HG03064 (cell line): ENCODE measurements around the gene ANXA3.
"Not testable (repeated sequence)": the region's sequence is repeated elsewhere in the genome, so short reads cannot be mapped to it uniquely, and the experiment has no call there.

Experiments used
- ATAC-seq: cut with Tn5 transposase; IDR thresholded peaks from one replicate; pipeline ENCODE4 v1.9.1; 2021; ENCODE audit warnings: low read depth; ENCODE audit not compliant: unreplicated experiment

The ANXA3 gene

GRCh38 chr4:78569306-78569821 is 17.8 kb downstream of the ANXA3 start:
- no peak for ATAC-seq

- ATAC-seq = no peak
Measured at GRCh38 chr4:78570117-78570516, 18.5 kb downstream of the ANXA3 start.

GRCh38 chr4:78571804-78572203 is 20.2 kb downstream of the ANXA3 start:
- no peak for ATAC-seq

GRCh38 chr4:78578674-78579425 is 27.3 kb downstream of the ANXA3 start:
- no peak for ATAC-seq

- ATAC-seq = no peak
Measured at GRCh38 chr4:78581618-78582017, 30.0 kb downstream of the ANXA3 start.

GRCh38 chr4:78584863-78585547 is 33.4 kb downstream of the ANXA3 start:
- ATAC-seq = no peak

- no peak for ATAC-seq
Measured at GRCh38 chr4:78585633-78586032, 34.1 kb downstream of the ANXA3 start.

GRCh38 chr4:78588894-78589545 is 37.5 kb downstream of the ANXA3 start:
- no peak for ATAC-seq

GRCh38 chr4:78591404-78591803 is 39.8 kb downstream of the ANXA3 start:
- no peak for ATAC-seq

- ATAC-seq = no peak
Measured at GRCh38 chr4:78592088-78592783, 40.7 kb downstream of the ANXA3 start.

GRCh38 chr4:78596111-78596742 is 44.7 kb downstream of the ANXA3 start:
- no peak for ATAC-seq

- ATAC-seq = not testable (repeated sequence)
Measured at GRCh38 chr4:78598431-78598830, 46.9 kb downstream of the ANXA3 start.

GRCh38 chr4:78599147-78599546 is 47.6 kb downstream of the ANXA3 start:
- ATAC-seq = no peak

- no peak for ATAC-seq
Measured at GRCh38 chr4:78599931-78600375, 48.4 kb downstream of the ANXA3 start.

- no peak for ATAC-seq
Measured at GRCh38 chr4:78601013-78601412, 49.4 kb downstream of the ANXA3 start.

GRCh38 chr4:78602334-78602733 is 50.8 kb downstream of the ANXA3 start:
- no peak for ATAC-seq

GRCh38 chr4:78603384-78603783 is 51.8 kb downstream of the ANXA3 start:
- no peak for ATAC-seq

- ATAC-seq = no peak
Measured at GRCh38 chr4:78604988-78605387, 53.4 kb downstream of the ANXA3 start.

GRCh38 chr4:78606035-78606434 is 54.5 kb downstream of the ANXA3 start:
- ATAC-seq = no peak

GRCh38 chr4:78606530-78607095 is 55.0 kb downstream of the ANXA3 start:
- ATAC-seq = no peak
